SU-DHL-6 (cell line): ENCODE results near the gene SGK2.

Source experiments
- H2AFZ ChIP-seq: fragments of 200-600 bp; sonication (generic); 2 replicates; pipeline ENCODE4 v1.6.1; 2014; ENCODE audit warnings: low read depth, mild to moderate bottlenecking, moderate library complexity, mixed read lengths, antibody characterized with exemption, low read length; ENCODE audit not compliant: severe bottlenecking
- H3F3A ChIP-seq: fragments of 200-600 bp; shearing (Covaris generic); 2 replicates; pipeline ENCODE4 v1.6.0; 2016; ENCODE audit warnings: antibody characterized with exemption, mild to moderate bottlenecking; ENCODE audit not compliant: insufficient read depth
- H3K27ac ChIP-seq: fragments of 200-600 bp; sonication (generic); 2 replicates; pipeline ENCODE4 v1.5.1; 2016; ENCODE audit warnings: low read depth, mild to moderate bottlenecking, low read length, moderate library complexity, mixed read lengths
- H3K27me3 ChIP-seq: fragments of 200-600 bp; sonication (generic), shearing (Covaris generic); 2 replicates; pipeline ENCODE4 v1.6.0; 2014; ENCODE audit warnings: mild to moderate bottlenecking, low read length
- H3K36me3 ChIP-seq: fragments of 200-600 bp; sonication (generic); 2 replicates; pipeline ENCODE4 v1.6.1; 2014; ENCODE audit warnings: mild to moderate bottlenecking, low read length, mixed read lengths
- H3K4me2 ChIP-seq: fragments of 300-600, 200-600 bp; shearing (Covaris generic), sonication (generic); 2 replicates; pipeline ENCODE4 v1.6.0; 2014; ENCODE audit warnings: low read length, low read depth, mild to moderate bottlenecking; ENCODE audit not compliant: poor library complexity, severe bottlenecking
- H3K4me3 ChIP-seq: fragments of 200-600 bp; sonication (generic); 2 replicates; pipeline ENCODE4 v1.5.1; 2014; ENCODE audit warnings: antibody characterized with exemption, low read length, mild to moderate bottlenecking, mixed read lengths; ENCODE audit not compliant: insufficient read depth, poor library complexity, severe bottlenecking
- H3K79me2 ChIP-seq: fragments of 200-600 bp; sonication (generic); 2 replicates; pipeline ENCODE4 v1.6.1; 2014; ENCODE audit warnings: mild to moderate bottlenecking, low read length, moderate library complexity; ENCODE audit not compliant: insufficient read depth
- H3K9ac ChIP-seq: fragments of 200-600 bp; sonication (generic); 2 replicates; pipeline ENCODE4 v1.7.0; 2014; ENCODE audit warnings: mild to moderate bottlenecking, low read length
- H3K9me2 ChIP-seq: fragments of 200-600 bp; sonication (generic); replicated peaks from 2 replicates; pipeline ENCODE4 v1.6.1; 2014; ENCODE audit warnings: low read length; ENCODE audit not compliant: insufficient read depth
- H3K9me3 ChIP-seq: fragments of 200-600 bp; sonication (generic); 2 replicates; pipeline ENCODE4 v1.6.1; 2014; ENCODE audit warnings: low read length, mixed read lengths; ENCODE audit not compliant: insufficient read depth
- H4K20me1 ChIP-seq: fragments of 200-600 bp; sonication (generic); 2 replicates; pipeline ENCODE4 v1.6.1; 2014; ENCODE audit warnings: low read depth, mild to moderate bottlenecking, antibody characterized with exemption, low read length, moderate library complexity, mixed read lengths
- EZH2phosphoT487 ChIP-seq: fragments of 200-600 bp; sonication (generic), shearing (Covaris generic); conservative IDR thresholded peaks from 2 replicates; pipeline ENCODE4 v1.6.1; 2018; ENCODE audit warnings: mild to moderate bottlenecking, antibody characterized with exemption, low read length, moderate library complexity, mixed read lengths
- TF ChIP-seq, protein P1 (sequence below): fragments of 200-600 bp; sonication (generic); IDR thresholded peaks from one replicate; pipeline ENCODE4 v1.5.1; 2017; ENCODE audit warnings: antibody characterized with exemption, mild to moderate bottlenecking, low read length, moderate library complexity; ENCODE audit not compliant: insufficient read depth, poor library complexity, severe bottlenecking

SGK2 gene

DNA sequence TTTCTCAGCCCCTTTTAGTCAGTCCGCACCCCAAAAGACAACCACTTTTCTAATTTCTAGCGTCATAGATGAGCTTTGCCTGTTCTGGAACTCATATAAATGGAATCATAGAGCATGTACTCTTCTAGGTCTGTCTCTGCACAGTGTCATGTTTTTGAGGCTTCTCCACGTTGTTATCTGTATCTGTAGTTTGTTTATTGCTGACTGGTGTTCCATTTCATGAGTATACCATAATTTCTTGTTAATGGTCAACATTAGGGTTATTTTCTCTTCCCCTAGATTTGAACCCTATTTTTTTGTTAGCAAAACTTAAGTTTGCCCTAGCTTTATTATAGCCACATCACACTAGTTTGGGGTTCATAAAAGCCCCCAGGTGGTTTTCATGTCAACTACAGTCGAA lies 16.2 kb upstream of the SGK2 start:
- H3F3A ChIP-seq, result no peaks in the 10 kb centered on the region
- no peak overlapping the region for H3K9ac ChIP-seq
- H3K4me2 ChIP-seq, result no peak overlapping the region
- no peaks in the 10 kb centered on the region for H3K79me2 ChIP-seq
- no peaks in the 10 kb centered on the region for H4K20me1 ChIP-seq
- H3K9me2 ChIP-seq, result no peaks in the 10 kb centered on the region
- no peak overlapping the region for H3K4me3 ChIP-seq
- no peaks in the 10 kb centered on the region for H3K27me3 ChIP-seq
- H3K9me3 ChIP-seq, result no peaks in the 10 kb centered on the region
- H3K36me3 ChIP-seq, result no peaks in the 10 kb centered on the region
- H2AFZ ChIP-seq, result no peak overlapping the region
- H3K27ac ChIP-seq, result no peak overlapping the region
- TF ChIP-seq EZH2phosphoT487, result no peak
- TF ChIP-seq, protein P1, sequence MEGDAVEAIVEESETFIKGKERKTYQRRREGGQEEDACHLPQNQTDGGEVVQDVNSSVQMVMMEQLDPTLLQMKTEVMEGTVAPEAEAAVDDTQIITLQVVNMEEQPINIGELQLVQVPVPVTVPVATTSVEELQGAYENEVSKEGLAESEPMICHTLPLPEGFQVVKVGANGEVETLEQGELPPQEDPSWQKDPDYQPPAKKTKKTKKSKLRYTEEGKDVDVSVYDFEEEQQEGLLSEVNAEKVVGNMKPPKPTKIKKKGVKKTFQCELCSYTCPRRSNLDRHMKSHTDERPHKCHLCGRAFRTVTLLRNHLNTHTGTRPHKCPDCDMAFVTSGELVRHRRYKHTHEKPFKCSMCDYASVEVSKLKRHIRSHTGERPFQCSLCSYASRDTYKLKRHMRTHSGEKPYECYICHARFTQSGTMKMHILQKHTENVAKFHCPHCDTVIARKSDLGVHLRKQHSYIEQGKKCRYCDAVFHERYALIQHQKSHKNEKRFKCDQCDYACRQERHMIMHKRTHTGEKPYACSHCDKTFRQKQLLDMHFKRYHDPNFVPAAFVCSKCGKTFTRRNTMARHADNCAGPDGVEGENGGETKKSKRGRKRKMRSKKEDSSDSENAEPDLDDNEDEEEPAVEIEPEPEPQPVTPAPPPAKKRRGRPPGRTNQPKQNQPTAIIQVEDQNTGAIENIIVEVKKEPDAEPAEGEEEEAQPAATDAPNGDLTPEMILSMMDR, result no peak

DNA sequence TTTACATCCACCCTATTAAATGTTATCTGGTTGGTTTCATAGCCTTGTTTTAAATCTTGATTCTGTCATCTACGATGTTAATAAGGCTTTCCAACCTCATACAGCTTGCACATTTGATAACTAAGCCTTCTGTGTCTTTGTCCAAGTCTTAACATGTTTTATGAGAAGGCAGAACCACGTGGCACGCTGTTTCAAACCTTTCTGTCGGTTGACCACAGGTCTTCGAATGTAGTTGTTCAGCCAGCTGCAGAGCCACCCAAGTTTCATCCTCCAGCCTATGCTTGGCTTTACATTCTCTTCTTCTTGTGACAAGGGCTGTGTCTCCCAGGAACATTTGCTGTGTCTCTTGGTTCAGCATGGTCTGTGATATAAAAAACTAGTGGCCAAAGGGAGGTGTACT lies 15.7 kb upstream of the SGK2 start:
- H3K4me2 ChIP-seq, result no peak overlapping the region
- H3K9me2 ChIP-seq, result no peaks in the 10 kb centered on the region
- H3K4me3 ChIP-seq, result no peak overlapping the region
- H3K9ac ChIP-seq, result no peak overlapping the region
- no peaks in the 10 kb centered on the region for H3K79me2 ChIP-seq
- TF ChIP-seq EZH2phosphoT487, result no peak
- TF ChIP-seq, protein P1, result no peak
- H3F3A ChIP-seq, result no peaks in the 10 kb centered on the region
- no peaks in the 10 kb centered on the region for H4K20me1 ChIP-seq
- H2AFZ ChIP-seq, result no peak overlapping the region
- no peaks in the 10 kb centered on the region for H3K36me3 ChIP-seq
- no peak overlapping the region for H3K27ac ChIP-seq
- H3K9me3 ChIP-seq, result no peaks in the 10 kb centered on the region
- no peaks in the 10 kb centered on the region for H3K27me3 ChIP-seq

DNA sequence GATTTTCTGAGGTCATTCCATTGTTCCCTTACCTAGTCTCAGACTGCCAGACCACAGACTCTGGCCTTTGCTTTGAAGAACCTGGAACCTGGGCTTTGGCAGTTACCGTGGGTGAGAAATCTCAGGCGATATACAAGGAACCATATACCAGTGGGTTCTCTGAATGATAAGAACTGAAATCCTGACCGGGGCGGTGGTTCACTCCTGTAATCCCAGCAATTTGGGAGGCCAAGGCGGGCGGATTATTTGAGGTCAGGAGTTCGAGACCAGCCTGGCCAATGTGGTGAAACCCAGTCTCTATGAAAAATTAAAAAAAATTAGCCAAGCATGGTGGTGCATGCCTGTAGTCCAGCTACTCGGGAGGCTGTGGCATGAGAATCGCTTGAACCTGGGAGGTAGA lies 14.3 kb upstream of the SGK2 start:
- Histone ChIP-seq H3K27me3 (no peaks in the 10 kb centered on the region), H3K27ac (no peak overlapping the region), H3K79me2 (no peaks in the 10 kb centered on the region), H4K20me1 (no peaks in the 10 kb centered on the region), H3K4me2 (no peak overlapping the region), H2AFZ (no peak overlapping the region), H3K36me3 (no peaks in the 10 kb centered on the region), H3K9me2 (no peaks in the 10 kb centered on the region), H3K9ac (no peak overlapping the region), H3K4me3 (no peak overlapping the region), H3F3A (no peaks in the 10 kb centered on the region), H3K9me3 (no peaks in the 10 kb centered on the region)
- no peak for TF ChIP-seq EZH2phosphoT487
- TF ChIP-seq, protein P1, result no peak
